HL-60/S4 (cell line): ENCODE results near the gene KRTAP12-2.
"Not testable (repeated sequence)": the region's sequence is repeated elsewhere in the genome, so short reads cannot be mapped to it uniquely, and the experiment has no call there.

Experiments
- in situ Hi-C: fragments of 300-500 bp; cut with MboI; formaldehyde crosslinking; loops from 2 replicates; pipeline ENCODE4 v1.14.3; 2022; ENCODE audit warnings: low sequenced_read_pairs

Gene KRTAP12-2

GRCh38 chr21:44702973-44703730 is 36.4 kb upstream of the KRTAP12-2 start:
- in situ Hi-C loops = no loop called here

GRCh38 chr21:44702111-44702972 is 35.6 kb upstream of the KRTAP12-2 start:
- in situ Hi-C loops = no loop called here

GRCh38 chr21:44701541-44701940 is 34.8 kb upstream of the KRTAP12-2 start:
- in situ Hi-C loops = no loop called here

DNA sequence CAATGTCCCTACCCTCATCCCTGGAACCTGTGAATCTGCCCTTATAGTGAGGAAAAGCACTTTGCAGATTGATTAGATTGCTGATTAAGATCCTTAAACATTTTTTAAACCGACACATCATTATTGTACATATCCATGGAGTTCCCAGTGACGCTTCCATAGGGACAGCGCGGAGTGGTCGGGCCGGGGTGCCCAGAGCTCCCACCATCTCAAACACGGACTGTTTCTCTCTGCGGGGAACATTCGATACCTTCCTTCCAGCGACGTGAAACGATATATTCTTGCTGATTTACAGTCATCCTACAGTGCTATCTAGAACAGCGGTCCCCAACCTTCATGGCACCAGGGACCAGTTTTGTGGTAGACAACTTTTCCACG is 34.3 kb upstream of the KRTAP12-2 start:
- in situ Hi-C loops = no loop called here

GRCh38 chr21:44700101-44701022 is 33.6 kb upstream of the KRTAP12-2 start:
- in situ Hi-C loops = no loop called here

DNA sequence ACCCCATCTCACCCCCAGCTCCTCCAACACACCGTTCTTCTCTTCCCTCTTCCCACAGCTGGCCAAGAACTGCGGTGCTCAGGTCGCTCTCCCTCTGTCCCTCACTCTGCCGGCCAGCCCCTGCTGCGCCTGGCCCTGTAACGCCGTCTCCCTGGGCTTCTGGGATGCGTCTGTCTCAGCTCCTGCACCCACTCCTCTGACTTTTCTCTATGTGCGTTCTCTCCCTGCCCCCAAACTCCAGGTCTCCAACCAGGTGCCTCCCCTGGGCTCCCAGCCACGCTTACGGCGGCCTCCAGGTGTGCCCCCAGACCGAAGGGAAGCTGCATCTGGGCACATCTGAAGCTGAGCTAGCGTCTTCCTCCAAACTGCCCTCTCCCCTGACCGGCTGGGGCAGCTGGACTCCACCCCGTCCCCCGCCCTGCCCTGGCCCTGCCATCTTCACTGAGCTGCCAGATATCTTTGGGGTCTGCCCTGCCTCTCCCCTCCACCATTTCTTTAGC is 32.8 kb upstream of the KRTAP12-2 start:
- in situ Hi-C loops = no loop called here

GRCh38 chr21:44697811-44698734 is 31.3 kb upstream of the KRTAP12-2 start:
- in situ Hi-C loops = no loop called here

DNA sequence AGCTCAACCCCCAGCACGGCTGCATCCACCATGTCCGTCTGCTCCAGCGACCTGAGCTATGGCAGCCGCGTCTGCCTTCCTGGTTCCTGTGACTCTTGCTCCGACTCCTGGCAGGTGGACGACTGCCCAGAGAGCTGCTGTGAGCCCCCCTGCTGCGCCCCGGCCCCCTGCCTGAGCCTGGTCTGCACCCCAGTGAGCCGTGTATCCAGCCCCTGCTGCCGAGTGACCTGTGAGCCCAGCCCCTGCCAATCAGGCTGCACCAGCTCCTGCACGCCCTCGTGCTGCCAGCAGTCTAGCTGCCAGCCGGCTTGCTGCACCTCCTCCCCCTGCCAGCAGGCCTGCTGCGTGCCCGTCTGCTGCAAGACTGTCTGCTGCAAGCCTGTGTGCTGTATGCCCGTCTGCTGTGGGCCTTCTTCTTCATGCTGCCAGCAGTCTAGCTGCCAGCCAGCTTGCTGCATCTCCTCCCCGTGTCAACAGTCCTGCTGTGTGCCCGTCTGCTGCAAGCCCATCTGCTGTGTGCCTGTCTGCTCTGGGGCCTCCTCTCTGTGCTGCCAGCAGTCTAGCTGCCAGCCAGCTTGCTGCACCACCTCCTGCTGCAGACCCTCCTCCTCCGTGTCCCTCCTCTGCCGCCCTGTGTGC is 30.6 kb upstream of the KRTAP12-2 start, which contains the start of gene KRTAP10-12:
Gene KRTAP10-12 (plus strand): TSS at position 1 of the 639 bp plus-strand sequence. CDS start 30 bp downstream, at position 31.
- in situ Hi-C loops = not testable (repeated sequence)

DNA sequence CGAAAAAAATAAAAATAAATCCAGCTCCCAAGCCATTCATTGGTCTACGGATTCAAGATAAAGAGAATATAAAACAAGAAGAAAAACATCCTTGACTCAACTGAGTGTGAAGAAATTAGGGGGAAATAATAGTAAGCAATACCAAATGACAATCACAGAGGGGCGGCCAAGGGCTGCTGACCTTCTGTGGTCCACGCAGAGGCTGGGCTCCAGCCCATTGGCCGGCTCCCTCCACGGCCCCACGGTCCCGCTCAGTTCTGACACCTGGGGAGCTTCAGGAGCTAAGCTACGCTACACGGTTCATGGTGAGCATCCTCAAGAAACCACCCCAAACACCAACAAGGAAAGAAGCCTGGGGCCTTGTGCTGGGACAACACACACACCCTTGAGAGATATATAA is 29.8 kb upstream of the KRTAP12-2 start:
- in situ Hi-C loops = no loop called here

GRCh38 chr21:44695641-44696040 is 28.9 kb upstream of the KRTAP12-2 start:
- in situ Hi-C loops = no loop called here

- in situ Hi-C loops = no loop called here
Measured at GRCh38 chr21:44695184-44695583, 28.5 kb upstream of the KRTAP12-2 start.

- in situ Hi-C loops = no loop called here
Measured at GRCh38 chr21:44694776-44695175, 28.0 kb upstream of the KRTAP12-2 start.

DNA sequence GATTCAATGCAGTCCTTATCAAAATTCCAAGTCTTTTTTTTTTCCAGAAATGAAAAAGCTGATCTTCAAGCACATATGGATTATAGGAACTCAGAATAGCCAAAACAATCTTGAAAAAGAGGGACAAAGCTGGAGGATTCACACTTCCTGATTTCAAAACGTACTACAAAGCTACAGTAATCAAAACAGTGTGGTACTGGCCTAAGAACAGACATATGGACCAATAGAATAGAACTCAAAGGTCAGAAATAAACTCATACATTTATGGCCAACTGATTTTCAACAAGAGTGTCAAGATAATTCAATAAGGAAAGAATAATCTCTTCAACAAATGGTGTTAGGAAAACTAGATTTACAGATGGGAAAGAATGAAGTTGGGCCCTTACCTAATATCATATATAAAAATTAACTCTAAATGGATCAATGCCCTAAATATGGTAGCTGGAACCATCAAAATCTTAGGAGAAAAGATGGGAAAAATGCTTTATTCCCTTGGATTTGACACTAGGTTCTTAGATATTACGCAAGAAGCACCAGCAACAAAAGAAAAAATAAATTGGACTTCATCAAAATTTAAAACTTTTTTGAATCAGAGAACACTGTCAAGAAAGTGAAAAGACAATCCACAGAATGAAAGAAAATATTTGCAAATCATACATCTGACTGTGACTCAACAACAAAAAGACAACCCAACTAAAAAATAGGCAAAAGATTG is 26.2 kb upstream of the KRTAP12-2 start:
- in situ Hi-C loops = no loop called here

DNA sequence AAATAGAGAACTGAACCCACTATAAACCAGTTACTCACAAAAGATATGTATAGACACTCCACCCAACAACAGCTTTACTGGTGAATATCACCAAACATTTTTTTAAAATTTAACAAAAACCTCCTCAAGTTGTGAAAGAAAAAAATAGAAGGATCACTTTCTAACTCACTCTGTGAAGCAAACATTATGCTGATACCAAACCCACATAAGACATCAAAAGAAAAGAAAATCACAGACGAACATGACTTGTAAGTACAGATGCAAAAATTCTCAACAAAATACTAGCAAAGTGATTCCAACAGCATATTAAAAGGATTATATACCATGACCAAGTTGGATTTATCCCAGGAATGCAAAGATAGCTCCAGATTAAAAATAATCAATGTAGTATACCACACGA is 25.0 kb upstream of the KRTAP12-2 start:
- in situ Hi-C loops = no loop called here

- in situ Hi-C loops = not testable (repeated sequence)
Measured at GRCh38 chr21:44689740-44690139, 23.0 kb upstream of the KRTAP12-2 start.

- in situ Hi-C loops = no loop called here
Measured at GRCh38 chr21:44687671-44688070, 20.9 kb upstream of the KRTAP12-2 start.

DNA sequence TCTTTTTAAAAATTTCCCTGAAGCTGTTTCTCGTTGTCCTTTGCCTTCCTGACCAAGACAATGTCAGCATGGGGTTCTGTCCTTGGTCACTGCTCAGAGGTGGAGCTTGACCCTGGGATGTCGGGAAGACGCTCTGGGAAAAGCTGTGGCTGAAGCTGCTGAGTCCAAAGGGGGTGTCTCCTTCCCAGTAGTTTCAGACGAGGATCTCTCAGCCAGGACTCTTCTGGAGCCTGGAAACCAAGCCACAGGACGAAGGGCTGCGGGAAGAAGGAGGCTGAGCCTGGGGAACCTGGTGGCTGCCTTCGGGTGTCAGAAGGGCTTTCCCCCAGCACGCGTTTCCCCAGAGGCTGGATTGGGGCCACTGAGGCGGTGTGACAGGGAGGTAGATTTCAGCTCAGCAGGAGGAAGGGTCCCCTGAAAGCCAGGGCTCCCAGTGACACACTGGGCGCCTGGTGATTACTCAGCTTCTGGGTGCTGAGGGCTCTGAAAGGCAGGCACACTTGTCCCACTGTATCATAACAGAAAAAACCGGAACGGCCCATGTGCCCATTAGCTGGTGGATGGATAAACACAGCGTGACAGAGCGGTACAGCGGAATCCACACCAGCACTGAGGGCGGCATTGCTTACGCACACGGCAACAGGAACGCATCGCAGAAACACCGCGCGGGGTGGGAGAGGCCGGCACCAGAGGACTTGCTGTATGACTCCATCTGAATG is 20.3 kb upstream of the KRTAP12-2 start:
- in situ Hi-C loops = no loop called here
